Measurements from ENCODE around the gene FGR.
"Not testable (repeated sequence)": the region's sequence is repeated elsewhere in the genome, so short reads cannot be mapped to it uniquely, and the experiment has no call there.

Gene FGR

DNA sequence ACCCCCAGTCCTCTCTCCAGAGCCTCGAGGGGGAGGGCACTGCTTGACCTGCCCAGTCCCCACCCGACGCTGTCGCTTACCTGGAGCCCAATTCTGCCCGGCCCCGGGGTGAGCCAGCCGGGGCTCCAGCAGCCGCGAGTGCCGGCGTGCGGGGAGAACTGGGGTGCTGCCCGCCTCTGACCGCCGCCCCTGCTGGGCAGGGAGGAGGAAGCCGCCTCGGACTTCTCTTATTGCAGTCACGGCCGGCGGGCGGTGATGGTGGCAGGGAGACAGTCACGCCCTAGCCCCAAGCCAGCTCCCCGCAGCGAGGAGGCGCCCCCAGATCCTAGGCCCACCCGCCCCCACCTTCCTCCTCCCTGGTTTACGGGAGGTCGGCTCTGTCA lies at the start of gene FGR:
Gene FGR, minus strand, starts transcription at position 201 of the 383 bp plus-strand sequence. CDS start 11,269 bp downstream, outside the sequence.
- no peak for DNase-seq

DNA sequence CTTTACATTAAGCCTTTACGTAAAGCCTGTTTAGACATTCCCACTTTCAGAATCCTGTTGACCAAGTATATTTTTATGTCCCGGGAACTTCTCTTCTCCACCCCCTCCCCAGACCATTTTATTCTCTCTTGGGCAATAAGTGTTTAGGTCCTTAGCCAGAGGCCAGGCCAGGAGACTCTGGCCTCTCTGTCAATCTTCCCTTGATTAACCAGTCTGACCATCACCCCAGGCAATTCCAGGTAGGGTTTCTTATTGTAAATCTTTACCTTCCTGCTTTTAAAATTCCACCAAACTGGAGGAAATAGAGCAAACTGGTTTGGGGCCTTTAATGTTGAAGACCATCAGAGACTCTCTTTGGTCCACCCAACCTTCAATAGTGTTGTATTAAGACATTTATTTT lies 49.2 kb upstream of the FGR start:
- DNase-seq: no peak

DNA sequence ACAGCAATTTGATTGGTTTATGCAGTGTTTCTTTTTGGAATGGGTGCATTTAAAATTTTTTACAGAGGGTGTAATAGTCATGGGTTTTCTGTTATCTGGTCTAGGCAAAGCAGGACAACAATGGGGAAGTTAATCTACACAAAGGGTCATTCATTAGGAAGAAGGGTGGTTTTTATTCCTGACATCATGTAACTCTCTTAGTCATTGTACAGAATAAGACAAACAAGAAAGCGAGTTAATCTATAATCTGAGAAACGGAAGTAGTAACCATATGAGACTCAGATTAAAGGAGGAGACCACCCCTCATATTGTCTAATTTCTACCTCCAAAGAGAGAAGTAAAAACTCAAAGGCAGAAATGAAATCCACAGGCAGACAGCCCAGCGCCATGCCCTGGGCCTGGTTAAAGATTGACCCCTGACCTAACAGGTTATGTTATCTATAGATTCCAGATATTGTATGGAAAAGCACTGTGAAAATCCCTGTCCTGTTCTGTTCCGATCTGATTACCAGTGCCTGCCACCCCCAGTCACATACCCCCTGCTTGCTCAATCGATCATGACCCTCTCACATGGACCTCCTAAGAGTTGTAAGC lies 47.5 kb upstream of the FGR start:
- DNase-seq: no peak

DNA sequence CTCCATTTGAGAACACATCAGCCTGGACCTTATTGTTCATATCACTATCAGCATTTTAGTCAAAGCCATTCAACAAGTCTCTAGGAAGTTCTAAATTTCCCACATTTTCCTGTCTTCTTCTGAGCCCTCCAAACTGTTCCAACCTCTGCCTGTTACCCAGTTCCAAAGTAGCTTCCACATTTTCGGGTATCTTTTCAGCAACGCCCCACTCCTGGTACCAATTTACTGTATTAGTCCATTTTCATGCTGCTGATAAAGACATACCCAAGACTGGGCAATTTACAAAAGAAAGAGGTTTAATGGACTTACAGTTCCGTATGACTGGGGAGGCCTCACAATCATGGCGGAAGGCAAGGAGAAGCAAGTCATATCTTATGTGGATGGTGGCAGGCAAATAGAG lies 46.6 kb upstream of the FGR start:
- DNase-seq: not testable (repeated sequence)

DNA sequence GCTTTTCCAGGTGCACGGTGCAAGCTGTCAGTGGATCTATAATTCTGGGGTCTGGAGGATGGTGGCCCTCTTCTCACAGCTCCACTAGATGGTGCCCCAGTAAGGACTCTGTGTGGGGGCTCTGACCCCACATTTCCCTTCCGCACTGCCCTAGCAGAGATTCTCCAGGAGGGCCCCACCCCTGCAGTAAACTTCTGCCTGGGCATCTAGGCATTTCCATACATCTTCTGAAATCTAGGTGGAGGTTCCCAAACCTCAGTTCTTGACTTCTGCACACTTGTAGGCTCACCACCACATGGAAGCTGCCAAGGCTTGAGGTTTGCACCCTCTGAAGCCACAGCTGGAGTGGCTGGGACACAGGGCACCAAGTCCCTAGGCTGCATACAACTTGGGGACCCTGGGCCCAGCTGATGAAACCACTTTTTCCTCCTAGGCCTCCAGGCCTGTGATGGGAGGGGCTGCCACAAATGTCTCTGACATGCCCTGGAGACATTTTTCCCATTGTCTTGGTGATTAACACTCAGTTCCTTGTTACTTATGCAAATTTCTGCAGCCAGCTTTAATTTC lies 45.3 kb upstream of the FGR start:
- not testable (repeated sequence) for DNase-seq

DNA sequence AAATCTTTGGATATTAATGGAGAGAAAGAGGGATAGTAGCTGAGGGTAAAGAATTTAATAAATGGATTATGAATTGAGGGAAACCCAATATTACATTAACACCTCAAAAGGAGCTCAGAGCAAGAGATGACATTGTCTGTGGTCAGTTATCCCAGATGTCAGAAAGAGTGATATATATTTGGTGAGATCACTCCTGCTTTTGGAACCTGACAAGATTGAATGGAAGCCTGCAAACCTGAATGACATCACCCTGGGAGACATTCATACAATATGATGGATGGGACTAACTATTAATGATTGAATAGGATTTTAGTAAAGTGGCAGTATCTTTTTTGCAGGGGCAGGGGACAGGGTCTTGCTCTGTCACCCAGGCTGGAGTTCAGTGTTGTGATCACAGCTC lies 43.8 kb upstream of the FGR start:
- DNase-seq: no peak

DNA sequence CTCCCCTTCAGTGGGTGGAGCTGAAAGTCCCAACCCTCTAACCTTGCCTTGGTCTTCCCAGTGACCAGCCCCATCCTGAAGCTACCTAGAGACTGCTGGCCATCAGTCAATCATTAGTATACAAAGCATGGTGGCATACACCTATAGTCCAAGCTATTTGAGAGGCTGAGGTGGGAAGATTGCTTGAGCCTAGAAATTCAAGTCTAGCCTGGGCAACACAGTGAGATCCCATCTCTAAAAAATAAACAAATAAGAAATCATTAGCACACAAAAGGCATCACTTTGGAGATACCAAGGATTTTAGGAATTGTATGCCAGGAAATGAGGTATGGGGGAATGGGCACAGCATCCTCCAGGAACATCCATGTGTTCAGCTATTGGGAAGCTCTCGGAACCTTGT lies 41.4 kb upstream of the FGR start:
- DNase-seq: no peak

DNA sequence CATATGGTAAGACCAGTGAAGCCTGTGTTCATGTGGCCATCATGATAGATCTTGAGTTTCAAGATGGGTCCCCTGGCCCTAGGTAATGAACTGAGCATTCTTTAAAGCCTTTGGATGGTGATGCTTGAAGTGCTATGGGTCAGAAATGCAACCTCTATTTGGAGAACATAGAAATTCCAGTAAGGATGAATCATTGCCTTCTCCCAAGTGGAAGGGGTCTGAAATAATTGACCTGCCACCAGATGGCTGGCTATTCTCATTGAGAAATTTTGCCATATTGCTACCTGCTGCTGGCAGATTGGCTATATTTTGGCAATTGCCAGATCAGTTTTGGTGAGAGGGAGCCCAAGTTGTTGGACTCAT lies 37.7 kb upstream of the FGR start:
- no peak for DNase-seq

DNA sequence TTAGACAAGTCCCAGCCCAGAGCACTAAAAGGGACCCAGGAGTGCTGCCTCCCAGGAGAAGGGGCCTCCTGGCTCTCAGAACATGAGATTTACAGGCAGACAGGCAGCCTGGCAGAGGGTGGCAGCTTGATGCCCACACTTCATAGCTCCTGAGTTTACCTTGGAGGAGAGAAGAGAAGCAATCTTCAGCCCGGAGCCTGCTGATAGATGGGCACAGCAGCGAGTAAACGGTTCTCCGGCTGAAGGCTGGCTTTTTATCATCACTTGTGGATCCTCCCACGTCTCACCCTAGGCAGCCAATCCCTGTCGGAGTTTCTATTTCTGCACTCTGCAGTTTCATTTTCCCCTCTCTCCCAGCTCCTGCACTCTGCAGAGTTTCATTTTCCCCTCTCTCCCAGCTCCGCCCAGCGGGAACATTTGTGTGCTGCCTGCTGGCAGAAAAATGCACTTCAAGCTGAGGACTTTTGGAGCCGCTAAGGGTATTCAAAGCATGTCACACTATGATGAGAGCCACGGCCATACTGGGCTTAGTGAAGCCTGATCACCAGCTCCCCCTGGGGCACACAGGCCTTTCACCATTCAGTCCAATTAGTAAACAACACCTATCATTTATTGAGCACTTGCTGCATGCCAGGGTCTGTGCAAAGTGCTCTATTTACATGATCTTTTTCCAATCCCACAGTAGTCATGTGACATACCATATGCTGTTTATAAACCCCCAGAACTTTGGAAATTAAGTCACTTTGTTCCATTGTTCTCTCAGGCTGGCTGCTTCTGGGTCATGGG lies 37.2 kb upstream of the FGR start, which contains the start of gene IFI6:
Gene IFI6, minus strand, starts transcription at position 229 of the 786 bp plus-strand sequence. CDS start 2,878 bp downstream, outside the sequence.
- peak; percentile 83 for DNase-seq

DNA sequence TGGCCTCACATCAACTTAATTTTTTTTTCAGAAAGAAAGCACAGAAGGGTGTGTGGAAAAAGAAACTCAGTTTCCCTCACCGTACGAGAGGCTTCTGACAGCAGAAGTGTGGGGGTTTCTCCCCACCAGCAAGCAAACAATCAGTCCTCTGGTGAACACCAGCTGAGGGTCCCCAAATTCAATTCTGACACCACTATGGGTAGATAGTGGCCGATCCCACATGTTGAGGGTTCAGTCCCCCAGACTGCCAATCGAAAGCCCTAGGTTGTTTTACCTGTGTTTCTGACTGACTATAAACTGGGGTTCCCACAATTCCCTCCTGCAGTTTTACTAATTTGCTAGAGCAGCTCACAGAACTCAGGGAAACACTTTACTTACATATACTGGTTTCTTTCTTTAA lies 34.9 kb upstream of the FGR start:
- DNase-seq: no peak

DNA sequence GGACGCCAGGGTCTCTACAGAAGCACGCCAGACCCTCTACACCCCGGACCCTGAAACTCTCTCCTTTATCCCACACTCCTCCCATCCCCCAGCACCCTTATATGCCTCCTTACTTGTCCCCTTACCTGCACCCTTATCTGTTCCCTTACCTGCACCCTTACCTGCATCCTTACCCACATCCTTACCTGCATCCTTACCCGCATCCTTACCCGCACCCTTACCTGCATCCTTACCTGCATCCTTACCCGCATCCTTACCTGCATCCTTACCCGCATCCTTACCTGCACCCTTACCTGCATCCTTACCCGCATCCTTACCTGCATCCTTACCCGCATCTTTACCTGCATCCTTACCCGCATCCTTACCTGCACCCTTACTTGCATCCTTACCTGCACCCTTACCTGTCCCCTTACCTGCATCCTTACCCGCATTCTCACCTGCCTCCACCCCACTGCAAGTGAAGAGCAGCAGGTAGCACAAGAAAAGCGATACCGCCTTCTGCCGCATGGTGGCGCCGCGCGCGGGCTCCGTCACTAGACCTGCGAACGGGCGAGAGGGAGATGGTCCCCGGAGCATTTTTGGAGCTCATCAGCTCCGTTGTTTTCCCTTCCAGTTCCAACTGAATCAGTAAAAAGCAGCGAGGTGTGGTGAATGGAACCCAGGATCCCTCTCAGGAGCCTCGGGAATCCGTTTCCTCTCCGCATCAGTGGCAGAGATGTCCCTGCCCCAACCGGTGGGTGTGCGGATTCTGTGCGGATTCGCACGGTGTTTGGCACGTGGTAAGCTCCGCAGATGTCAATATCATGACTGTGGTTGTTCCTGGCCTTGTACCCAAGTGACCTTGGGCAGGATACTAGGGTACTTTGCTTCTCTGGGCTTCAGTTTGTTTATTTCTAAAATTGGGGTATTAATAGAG lies 34.1 kb upstream of the FGR start:
- peak; percentile 94 for DNase-seq

DNA sequence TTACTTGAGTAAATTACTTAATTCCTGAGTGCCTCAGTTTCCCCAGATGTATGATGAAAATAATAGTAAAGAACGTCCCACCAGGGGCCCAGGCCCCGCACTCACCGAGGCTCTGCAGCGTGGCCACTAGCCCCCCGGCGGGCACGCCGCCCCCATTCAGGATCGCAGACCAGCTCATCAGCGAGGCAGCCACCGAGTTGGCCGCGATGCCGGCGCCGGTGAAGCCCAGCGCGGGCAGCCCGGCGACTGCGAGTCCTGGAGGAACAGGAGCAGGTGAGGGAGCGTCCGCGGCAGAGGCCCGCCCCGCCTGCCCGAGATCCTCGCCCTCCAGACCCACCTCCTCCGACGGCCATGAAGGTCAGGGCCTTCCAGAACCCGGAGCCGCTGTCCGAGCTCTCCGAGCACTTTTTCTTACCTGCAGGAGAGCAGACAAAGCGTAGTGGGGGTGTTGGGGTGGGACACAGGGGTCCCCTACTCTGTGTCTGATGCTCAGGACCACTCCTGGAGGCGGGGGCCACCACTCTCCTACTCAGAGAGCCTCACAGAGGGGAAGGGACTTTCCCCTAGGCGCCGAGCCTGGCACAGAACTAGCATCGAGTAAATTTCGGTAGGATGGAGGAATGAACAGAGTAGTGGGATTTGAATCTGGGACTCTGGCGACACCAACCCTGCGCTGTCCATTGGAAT lies 33.3 kb upstream of the FGR start:
- no peak for DNase-seq

DNA sequence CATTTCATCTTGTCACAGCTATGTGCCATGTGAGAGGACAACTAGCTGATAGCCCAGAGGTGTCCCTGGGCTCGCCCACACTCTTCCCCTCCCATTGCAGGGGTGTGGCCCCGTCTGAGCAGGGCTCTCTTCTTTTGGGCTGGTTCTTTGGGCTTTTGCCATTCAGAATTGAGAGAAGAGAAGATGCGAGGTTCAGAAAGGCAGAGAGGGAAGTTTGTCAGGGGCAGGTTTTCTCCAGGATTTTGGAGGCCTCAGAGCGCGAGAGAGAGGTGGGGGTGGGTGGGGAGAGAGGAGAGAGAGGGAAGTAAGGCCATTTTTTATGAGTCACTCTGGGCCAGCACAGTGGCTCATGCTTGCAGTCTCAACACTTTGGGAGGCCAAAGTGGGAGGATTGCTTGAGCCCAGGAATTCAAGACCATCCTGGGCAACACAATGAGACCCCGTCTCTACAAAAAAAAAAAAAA lies 31.8 kb upstream of the FGR start:
- DNase-seq: no peak

DNA sequence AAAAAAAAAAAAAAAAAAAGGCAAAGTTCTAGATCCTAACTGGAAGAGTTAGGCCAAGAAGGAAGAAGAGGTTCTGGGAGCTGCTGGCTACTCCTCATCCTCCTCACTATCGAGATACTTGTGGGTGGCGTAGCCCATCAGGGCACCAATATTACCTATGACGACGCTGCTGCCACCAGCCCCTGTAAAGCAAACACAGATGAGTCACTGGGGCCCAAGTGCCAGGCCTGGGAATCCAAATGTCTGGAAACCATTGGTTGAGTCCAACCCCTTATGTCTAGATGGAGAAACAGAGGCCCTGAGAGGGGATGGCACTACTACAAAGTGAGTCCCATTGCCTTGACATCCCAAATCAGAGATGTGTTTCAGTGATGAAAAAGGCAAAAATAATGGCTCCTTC lies 31.3 kb upstream of the FGR start:
- no peak for DNase-seq

DNA sequence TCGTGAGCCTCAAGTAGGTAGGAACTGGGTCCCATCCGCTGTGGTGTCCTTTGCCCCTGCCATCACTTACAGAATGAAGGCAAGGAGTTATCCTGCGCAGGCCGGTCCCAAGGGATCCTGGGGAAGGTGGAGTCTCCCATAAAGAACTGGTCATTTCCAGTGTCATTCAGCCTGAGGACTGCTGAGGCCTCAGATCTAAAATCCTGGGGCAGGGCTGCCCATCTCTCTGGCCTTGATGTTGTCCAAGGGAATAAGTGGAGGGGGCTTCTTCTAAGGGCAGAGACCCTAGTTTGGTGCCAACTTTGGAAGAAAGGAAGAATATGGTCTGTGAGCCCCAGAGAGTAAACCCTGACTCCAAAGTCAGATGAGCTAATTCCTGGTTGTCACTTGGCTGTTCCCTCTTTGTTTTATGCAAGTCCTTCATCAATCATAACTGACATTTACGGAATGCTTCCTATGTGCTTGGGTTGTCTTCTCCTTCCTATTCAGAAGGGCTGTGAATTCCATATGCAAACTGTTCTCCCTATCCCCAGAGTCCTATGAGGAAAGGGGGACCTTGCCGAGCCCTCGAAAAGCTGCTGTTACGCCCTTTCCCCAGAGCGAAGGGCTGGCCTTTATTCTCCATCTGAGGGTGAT lies 30.1 kb upstream of the FGR start:
- no peak for DNase-seq

DNA sequence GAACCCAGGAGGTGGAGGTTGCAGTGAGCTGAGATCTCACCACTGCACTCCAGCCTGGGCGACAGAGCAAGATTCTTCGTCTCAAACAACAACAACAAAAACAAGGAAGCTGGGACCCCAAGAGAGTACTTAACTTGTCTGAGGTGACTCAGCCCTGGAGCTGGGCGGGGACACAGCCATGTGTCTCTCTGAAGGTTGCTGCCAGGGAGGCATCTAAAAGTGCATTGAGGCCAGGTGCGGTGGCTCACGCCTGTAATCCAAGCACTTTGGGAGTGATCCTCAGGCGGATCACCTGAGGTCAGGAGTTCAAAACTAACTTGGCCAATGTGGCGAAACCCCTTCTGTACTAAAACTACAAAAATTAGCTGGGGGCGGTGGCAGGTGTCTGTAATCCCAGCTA lies 29.3 kb upstream of the FGR start:
- no peak for DNase-seq

DNA sequence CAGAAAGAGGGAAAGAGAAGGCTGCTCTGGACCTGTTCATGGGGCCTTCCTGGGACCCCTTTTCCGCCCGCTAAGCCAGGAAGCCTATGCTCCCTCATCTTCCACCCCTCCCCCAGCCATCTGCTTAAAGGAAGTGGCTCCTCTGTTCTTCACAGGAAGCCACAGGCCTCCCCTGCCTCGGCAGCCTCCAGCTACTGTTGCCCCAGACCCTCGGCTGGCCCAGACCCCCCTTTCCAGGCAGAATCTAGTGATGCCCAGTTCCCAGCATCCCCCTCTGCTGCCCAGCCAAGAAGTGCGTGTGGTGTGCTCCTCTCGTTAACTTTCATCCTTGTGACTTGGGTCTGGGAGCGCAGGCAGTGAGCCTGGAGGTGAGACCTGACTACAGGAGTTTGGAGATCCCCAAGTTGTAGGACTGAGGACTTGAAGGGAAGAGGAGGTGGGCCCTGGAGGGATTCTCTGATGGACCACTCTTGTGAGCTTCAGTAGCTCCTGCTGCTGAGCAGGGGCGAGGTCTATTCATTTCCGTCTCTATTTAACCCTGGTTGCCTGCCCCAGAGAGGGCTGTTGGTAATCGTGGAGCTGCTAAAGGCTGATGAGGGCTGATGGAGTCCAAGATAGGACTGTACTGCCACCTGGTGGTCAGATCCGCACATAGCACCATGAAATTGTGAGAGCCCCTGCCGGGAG lies 27.9 kb upstream of the FGR start:
- peak; percentile 94 for DNase-seq

DNA sequence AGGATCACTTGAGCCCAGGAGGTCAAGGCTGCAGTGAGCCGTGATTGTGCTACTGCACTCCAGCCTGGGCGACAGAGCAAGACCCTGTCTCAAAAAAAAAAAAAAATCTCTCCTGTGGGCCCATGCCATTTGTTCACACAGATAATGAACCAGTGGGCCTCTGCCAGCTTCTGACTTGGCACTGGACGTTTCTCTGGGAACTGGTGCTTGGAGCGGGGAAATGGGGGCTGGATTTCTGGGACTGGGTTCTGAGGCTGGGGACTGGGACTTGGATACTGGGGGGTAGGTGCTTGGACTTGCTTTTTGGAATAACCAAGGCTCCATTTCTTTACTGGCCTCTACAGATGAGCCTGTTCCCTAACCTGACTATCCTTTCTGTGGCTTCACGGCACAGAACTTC lies 27.3 kb upstream of the FGR start:
- DNase-seq: no peak

DNA sequence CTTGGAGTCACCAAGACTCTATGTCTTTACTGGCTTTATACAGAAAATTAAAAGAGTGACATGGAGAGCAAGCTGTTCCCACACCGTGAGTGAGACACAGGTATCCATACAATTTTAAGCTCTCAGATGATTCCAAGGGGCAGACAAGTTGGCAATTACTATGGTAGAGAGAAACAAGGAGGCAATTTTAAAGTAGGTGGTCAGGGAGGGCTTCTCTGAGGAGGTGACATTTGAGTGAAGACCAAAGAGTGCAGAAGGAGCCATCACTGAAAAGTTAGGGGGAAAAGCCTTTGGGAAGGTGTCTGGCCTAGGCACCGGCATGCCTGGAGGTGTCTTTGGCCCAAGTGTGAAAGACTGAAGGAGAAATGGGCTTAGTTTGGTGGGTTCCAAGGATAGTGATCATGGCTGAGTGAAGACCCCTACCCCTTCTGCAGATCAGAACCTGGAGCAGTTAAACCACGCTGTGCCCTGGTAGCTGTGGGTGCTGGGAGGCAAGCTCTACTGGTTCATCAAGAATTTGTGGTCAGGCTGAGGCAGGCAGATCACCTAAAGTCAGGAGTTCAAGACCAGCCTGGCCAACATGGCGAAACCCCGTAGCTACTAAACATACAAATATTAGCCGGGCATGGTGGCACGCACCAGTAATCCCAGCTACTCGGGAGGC lies 26.6 kb upstream of the FGR start:
- DNase-seq: no peak

DNA sequence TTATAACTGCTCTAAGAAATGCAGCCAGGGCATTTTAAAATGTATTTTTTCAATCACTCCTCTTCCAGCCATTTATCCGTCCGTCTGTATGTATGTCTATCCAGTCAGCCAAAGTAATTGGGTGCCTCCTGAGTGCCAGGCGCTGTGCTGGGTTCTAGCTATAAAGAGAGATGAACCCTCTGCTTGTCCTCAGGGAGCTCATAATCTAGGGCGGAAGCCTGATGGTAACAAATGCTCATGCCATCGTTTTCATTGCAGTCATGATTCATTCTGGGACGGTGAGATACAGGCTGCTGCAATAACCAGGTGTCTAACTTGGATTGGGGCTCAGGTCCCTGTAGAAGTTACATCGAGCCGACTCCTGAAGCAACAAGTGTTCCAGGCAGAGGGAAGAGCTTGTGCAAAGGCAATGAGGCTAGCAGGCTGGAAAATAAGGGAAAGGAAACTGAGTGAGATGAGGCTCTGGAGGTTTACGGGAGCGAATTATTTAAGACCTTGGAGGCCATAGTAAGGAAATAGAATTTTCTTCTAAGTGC lies 25.4 kb upstream of the FGR start:
- DNase-seq: no peak

All from activated CD4-positive, alpha-beta T cell treated with anti-CD3 and anti-CD28 coated beads for 48 hours (primary cell).